Measurements from ENCODE around the gene SORCS2. TPM values are rescaled to one million over a fixed set of nuclear protein-coding genes. Genes with fewer than 3 reads are reported as not detected.

Gene SORCS2
- total RNA-seq, 1 donor from 2014 or later, result 10.9 TPM

DNA sequence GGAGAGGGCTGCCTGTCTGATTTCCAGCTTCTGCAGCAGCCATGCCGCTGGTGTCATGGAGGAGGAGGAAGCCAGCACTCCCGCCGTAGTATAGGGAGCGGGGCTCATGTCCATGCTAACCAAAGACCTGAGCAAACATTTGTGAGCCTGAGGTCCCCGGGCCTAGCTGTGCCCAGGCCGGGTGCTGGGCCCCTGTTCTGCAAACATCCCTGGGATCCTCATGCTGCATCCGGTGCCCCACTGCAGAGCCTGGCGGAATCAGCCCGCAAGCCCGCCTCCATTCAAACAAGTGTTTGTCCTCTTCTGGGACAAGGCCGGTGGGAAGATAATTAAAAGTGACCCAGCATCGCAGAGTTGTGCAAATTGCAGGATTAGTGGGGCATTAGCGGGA is 106.3 kb downstream of the SORCS2 start:
- Mint-ChIP-seq H3K4me3 (ENCODE audit: unreplicated experiment) (no peak overlapping the region), H3K27me3 (ENCODE audit: low read depth) (peaks cover 44% of the 10 kb centered on the region), H3K9me3 (ENCODE audit: low read depth) (no peaks in the 10 kb centered on the region), H3K4me1 (ENCODE audit: low read depth) (peaks cover 3% of the 10 kb centered on the region), H3K36me3 (ENCODE audit: low read depth) (no peaks in the 10 kb centered on the region), H3K27ac (ENCODE audit: unreplicated experiment) (no peak overlapping the region)
- no peak for DNase-seq (ENCODE audit: low spot score)
- TF ChIP-seq, protein P1, sequence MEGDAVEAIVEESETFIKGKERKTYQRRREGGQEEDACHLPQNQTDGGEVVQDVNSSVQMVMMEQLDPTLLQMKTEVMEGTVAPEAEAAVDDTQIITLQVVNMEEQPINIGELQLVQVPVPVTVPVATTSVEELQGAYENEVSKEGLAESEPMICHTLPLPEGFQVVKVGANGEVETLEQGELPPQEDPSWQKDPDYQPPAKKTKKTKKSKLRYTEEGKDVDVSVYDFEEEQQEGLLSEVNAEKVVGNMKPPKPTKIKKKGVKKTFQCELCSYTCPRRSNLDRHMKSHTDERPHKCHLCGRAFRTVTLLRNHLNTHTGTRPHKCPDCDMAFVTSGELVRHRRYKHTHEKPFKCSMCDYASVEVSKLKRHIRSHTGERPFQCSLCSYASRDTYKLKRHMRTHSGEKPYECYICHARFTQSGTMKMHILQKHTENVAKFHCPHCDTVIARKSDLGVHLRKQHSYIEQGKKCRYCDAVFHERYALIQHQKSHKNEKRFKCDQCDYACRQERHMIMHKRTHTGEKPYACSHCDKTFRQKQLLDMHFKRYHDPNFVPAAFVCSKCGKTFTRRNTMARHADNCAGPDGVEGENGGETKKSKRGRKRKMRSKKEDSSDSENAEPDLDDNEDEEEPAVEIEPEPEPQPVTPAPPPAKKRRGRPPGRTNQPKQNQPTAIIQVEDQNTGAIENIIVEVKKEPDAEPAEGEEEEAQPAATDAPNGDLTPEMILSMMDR (IDR thresholded peaks at IDR 0.05), result no peak

DNA sequence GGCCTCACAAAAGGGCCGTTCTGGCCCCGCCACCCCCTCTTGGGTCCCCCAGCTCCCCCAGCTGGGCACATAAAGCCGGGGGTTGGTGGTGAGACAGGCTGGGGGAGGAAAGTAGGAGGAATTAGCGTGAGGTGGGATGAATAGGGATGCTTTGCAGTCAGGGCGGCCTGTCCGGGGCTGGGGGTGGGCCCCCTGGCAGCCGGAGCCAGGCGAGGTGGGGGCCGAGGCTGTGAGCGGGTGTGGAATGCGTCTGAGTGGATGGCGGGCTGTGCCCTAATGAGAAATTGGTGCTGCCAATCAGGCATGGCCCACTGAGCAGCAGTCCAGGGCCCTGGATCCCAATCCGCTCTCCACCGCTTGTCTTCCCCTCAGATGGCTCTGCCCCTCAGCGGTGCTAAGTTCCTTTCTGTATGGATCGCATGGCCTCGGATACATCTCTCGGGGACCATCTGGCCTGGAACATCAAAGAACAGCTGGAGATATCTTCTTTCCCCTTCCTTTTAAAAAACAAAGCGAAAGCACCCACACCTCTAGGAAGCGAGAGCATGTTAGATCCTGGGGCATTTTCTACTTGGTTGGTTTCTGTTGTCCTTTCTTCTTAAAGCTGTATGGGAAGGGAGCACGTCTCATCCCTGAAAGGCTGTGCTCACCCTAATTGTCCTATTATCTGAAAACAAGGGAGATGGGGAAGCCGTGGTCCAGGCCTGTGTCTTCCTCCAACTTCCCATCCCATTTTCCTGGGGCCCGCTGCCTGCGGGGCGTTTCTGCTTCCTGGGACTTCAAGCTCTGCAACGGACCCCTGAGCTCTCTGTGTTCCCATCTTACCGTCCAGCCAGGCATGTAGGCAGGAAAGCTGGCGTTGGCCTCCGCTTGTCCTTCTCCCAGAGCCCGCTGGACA is 106.9 kb downstream of the SORCS2 start:
- Mint-ChIP-seq H3K36me3 (ENCODE audit: low read depth) (no peaks in the 10 kb centered on the region), H3K9me3 (ENCODE audit: low read depth) (no peaks in the 10 kb centered on the region), H3K27ac (ENCODE audit: unreplicated experiment) (no peak overlapping the region), H3K4me1 (ENCODE audit: low read depth) (peaks cover 3% of the 10 kb centered on the region), H3K4me3 (ENCODE audit: unreplicated experiment) (no peak overlapping the region), H3K27me3 (ENCODE audit: low read depth) (peaks cover 44% of the 10 kb centered on the region)
- DNase-seq (ENCODE audit: low spot score), result peak; percentile 52
- TF ChIP-seq, protein P1 (IDR thresholded peaks at IDR 0.05), result no peak

DNA sequence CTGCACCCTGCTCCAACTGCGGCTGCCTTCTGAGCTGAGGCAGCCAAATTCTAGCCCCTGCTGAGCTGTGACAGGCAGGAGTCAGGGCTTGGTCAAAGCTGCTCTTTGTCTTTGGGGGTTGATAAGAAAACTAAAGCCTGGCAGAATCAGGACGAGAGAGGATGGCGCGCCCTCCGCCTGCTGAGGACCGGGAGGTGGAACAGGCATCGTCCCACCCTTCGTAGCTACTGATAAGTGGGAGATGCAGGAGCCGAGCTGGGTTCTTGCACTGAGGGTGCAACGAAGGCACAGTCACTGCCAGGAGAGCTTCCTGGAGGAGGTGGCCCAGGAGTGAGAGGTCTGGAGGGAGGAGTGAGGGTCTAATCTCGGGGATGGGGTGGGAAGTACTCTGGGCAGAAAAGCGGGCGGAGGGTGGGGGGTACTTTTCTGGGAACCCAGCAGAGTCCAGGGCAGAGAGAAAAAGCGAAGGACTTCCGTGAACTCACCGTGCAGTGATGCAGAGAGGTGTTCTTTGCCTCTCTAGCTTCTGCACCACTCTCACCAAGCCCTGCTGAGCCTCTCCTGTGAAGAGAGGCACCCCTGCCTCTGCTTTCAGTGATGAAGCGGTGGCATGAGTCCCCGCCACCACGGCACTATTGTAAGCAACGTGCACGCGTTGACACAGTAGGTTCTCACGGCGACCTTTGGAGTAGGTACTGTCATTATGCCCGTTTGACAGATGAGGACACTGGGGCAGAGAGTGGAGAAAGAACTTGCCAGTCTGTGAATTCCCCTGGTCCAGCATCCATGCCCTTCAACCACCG is 107.8 kb downstream of the SORCS2 start:
- TF ChIP-seq, protein P1 (IDR thresholded peaks at IDR 0.05), result no peak
- DNase-seq (ENCODE audit: low spot score), result peak; percentile 66
- Mint-ChIP-seq H3K4me1 (ENCODE audit: low read depth) (peaks cover 3% of the 10 kb centered on the region), H3K9me3 (ENCODE audit: low read depth) (no peaks in the 10 kb centered on the region), H3K36me3 (ENCODE audit: low read depth) (no peaks in the 10 kb centered on the region), H3K4me3 (ENCODE audit: unreplicated experiment) (no peak overlapping the region), H3K27me3 (ENCODE audit: low read depth) (peaks cover 47% of the 10 kb centered on the region), H3K27ac (ENCODE audit: unreplicated experiment) (no peak overlapping the region)

DNA sequence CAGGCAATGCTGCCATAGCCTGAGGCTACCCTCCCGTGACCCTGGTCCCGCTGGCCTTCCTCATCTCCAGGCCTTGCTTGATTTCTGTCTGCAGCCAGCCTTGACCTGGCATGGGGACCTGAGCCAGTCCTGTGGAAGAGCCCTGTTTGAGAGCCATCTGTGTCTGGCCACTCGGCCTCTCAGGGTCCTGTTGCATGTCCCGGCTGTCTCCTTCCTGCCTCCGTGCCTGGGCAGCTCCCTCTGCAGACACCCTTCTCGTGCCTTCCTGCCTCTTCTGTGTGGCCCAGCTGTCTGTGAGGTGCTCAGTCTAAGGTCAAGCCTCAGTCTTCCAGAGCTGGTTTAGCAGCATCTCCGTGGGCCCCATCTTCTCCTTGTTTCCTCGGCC is 108.4 kb downstream of the SORCS2 start:
- DNase-seq (ENCODE audit: low spot score), result peak; percentile 50
- Mint-ChIP-seq H3K4me3 (ENCODE audit: unreplicated experiment) (no peak overlapping the region), H3K27me3 (ENCODE audit: low read depth) (peaks cover 47% of the 10 kb centered on the region), H3K27ac (ENCODE audit: unreplicated experiment) (no peak overlapping the region), H3K4me1 (ENCODE audit: low read depth) (peaks cover 3% of the 10 kb centered on the region), H3K9me3 (ENCODE audit: low read depth) (no peaks in the 10 kb centered on the region), H3K36me3 (ENCODE audit: low read depth) (no peaks in the 10 kb centered on the region)
- TF ChIP-seq, protein P1 (IDR thresholded peaks at IDR 0.05), result no peak

DNA sequence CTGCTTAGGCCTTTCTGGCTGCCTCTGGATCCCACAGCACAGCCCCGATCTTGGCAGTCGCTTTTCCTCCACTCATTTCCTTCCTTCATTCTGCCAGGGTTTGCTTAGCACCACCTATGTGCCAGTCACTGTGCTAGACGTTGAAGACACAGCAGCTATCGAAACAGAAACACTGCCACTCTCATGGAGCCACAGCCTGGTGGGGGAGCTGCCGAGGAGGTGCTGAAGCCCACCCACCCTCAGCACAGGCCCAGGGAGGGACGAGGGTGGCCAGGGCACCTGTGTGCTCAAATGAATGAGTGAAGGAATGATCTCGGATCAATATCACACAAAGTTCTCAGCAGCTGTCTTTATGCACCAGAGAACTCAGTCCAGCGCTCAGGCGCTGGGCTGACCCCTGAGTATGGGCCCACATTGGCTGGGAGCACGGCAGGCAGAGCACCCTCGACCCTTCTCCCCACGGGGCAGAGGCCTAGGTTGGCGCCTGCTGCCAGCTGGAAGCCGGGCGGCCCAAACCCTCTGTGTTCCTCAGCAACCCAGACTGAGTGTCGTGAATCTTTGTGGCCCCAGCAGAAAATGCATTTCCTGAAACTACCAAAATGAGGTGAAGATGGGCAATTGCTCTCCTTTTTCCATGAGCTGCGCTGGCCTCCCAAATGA is 108.9 kb downstream of the SORCS2 start:
- Mint-ChIP-seq H3K36me3 (ENCODE audit: low read depth) (no peaks in the 10 kb centered on the region), H3K4me1 (ENCODE audit: low read depth) (peaks cover 3% of the 10 kb centered on the region), H3K27ac (ENCODE audit: unreplicated experiment) (no peak overlapping the region), H3K27me3 (ENCODE audit: low read depth) (peaks cover 49% of the 10 kb centered on the region), H3K9me3 (ENCODE audit: low read depth) (no peaks in the 10 kb centered on the region), H3K4me3 (ENCODE audit: unreplicated experiment) (no peak overlapping the region)
- TF ChIP-seq, protein P1 (IDR thresholded peaks at IDR 0.05), result no peak
- DNase-seq (ENCODE audit: low spot score), result peak; percentile 51

Measured in chondrocyte (in vitro differentiated cells).